Fibroblast of the aortic adventitia (primary cell): ENCODE data around the gene NLRP6. TPM values are rescaled to one million over a fixed set of nuclear protein-coding genes. Genes with fewer than 3 reads are reported as not detected.
A peak's percentile ranks its signal among the peaks of the same experiment; 100 is the strongest.

Experiments
- DNase-seq: peaks from one replicate; pipeline ENCODE4 v3.0.0-alpha.2; 2010; ENCODE audit warnings: low read depth
- H3K4me3 ChIP-seq: 2 replicates; pipeline ENCODE4 v1.5.1; 2011; ENCODE audit warnings: low read depth, mild to moderate bottlenecking, control low read depth, low read length, moderate library complexity
- CTCF ChIP-seq: IDR thresholded peaks from 2 replicates; pipeline ENCODE4 v1.5.1; 2011; ENCODE audit warnings: mild to moderate bottlenecking, low read length, control low read depth, inconsistent platforms; ENCODE audit not compliant: insufficient read depth
- total RNA-seq: library from RNA; depleted of rRNA; stranded (reverse); fragments of >200 nt; gene quantifications from 2 replicates; pipeline ENCODE4 v1.2.3, GENCODE V29; 2012; ENCODE audit warnings: low replicate concordance

The NLRP6 gene
- total RNA-seq, 1 donor, result not detected

- DNase-seq, result no peak
- H3K4me3 ChIP-seq, result no peak overlapping the region
- TF ChIP-seq CTCF, result no peak
These were observed 17.4 kb downstream of the NLRP6 start for GRCh38 chr11:295351-296170.

- no peak for DNase-seq
- no peak overlapping the region for H3K4me3 ChIP-seq
- no peak for TF ChIP-seq CTCF
These were observed 18.2 kb downstream of the NLRP6 start for GRCh38 chr11:296171-297050.

GRCh38 chr11:297051-297585, 18.9 kb downstream of the NLRP6 start:
- no peak for TF ChIP-seq CTCF
- DNase-seq, result no peak
- no peak overlapping the region for H3K4me3 ChIP-seq

- no peak for TF ChIP-seq CTCF
- no peak overlapping the region for H3K4me3 ChIP-seq
- DNase-seq, result peak; percentile 63
These were observed 19.6 kb downstream of the NLRP6 start for GRCh38 chr11:297586-298405.

GRCh38 chr11:298406-299065, 20.3 kb downstream of the NLRP6 start:
- DNase-seq, result no peak
- TF ChIP-seq CTCF, result no peak
- no peak overlapping the region for H3K4me3 ChIP-seq
